Measurements from ENCODE around the gene ADCY2. TPM values are rescaled to one million over a fixed set of nuclear protein-coding genes. Genes with fewer than 3 reads are reported as not detected.

ADCY2 gene
- total RNA-seq, 3 donors from 2014 or later: 1.7 to 14.8 (median 2.2) TPM

DNA sequence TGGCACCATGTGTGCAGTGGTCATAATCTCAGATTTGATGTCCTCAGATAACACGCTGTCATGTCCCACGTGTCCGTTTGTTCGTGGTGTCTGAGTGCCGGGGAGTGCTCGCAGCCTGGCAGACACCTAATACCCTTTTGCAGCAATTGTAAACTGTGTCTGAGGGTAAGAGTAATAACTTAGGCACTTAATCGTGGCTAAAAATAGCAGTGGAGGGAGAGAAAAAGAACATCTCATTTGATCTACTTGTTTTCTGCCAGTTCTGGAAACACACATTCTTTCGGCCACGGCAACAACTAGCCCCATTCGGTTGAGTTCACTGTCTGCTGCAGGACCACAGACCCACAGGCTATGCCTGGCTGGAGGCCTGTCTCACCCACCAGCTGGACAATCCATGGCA lies 16.5 kb downstream of the ADCY2 start:
- no peaks in the 10 kb centered on the region for H3K9me3 ChIP-seq
- TF ChIP-seq, protein P1, sequence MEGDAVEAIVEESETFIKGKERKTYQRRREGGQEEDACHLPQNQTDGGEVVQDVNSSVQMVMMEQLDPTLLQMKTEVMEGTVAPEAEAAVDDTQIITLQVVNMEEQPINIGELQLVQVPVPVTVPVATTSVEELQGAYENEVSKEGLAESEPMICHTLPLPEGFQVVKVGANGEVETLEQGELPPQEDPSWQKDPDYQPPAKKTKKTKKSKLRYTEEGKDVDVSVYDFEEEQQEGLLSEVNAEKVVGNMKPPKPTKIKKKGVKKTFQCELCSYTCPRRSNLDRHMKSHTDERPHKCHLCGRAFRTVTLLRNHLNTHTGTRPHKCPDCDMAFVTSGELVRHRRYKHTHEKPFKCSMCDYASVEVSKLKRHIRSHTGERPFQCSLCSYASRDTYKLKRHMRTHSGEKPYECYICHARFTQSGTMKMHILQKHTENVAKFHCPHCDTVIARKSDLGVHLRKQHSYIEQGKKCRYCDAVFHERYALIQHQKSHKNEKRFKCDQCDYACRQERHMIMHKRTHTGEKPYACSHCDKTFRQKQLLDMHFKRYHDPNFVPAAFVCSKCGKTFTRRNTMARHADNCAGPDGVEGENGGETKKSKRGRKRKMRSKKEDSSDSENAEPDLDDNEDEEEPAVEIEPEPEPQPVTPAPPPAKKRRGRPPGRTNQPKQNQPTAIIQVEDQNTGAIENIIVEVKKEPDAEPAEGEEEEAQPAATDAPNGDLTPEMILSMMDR (IDR thresholded peaks at IDR 0.05): no peak
- intact Hi-C loops (cut with DNase I, micrococcal nuclease): no loop called here
- no peaks in the 10 kb centered on the region for H3K36me3 ChIP-seq (ENCODE audit: low read depth)
- DNase-seq (no peak), ATAC-seq (no peak)
- H3K4me3 ChIP-seq: no peak overlapping the region
- no peaks in the 10 kb centered on the region for H3K4me1 ChIP-seq (ENCODE audit: low read depth)

DNA sequence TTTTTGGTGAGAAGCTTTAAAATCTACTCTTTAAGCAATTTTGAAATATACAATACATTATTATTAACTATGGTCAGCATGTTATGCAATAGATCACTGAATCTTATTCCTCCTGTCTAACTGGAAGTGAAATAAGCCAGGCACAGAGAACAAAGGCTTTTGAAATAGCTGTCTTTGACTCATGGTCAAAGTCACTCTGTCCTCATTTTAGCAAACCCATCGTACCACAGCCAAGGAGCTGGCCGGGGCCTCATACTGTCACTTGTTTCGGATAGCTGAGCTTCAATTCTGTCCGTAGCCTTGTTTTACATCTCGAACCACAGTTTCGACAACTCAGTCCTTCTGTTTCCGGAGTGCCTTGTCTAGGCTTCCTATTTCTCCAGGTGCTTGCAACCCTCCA lies 19.2 kb downstream of the ADCY2 start:
- TF ChIP-seq, protein P1 (IDR thresholded peaks at IDR 0.05): no peak
- no peak for ATAC-seq

DNA sequence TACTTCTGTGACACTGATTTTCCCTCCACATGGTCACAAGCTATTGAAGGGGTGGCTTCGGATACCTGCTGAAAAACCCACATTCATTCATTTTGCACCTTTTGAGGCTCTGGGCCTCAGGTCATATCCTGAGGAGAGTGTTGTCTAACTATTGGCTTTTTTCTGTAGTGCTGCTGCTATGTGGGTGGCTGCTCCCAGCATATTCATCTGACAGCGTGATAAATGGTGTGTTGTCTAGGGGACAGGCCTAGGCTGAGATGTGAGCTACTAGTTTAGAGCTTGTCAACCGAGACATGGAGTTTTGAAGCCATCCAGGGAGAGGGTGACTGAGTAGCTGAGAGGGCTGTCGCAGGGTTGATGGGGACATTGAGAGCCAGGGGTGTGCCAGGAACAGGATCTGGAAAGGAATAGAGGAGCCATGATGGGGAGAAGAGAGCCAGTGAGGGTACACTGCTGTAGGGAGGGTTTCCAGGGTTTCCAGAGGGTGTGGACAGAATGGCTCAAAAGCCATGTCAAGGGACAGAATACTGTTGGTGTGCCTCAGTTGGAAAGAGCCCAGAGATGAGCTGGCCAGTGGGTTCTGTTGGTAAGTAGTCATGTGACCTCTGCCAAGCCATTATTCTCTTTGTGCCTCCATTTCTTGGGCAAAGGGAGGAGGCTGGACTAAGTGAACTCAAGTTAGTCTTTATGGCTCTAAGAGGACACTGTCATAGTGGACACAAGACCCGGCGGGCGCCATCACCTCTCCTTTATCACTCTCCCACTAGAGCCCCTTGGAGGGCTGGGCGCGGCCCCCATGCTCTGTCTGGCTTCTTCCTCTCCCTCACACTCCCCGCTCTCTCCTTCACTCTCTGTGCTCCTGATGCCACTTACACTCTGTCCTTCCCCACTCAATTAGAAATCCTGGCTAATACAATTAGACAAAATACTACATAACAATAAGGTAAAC lies 19.9 kb downstream of the ADCY2 start:
- H3K4me1 ChIP-seq (ENCODE audit: low read depth): no peaks in the 10 kb centered on the region
- no peak for DNase-seq
- H3K4me3 ChIP-seq: no peak overlapping the region
- H3K36me3 ChIP-seq (ENCODE audit: low read depth): no peaks in the 10 kb centered on the region
- TF ChIP-seq, protein P1 (IDR thresholded peaks at IDR 0.05): no peak
- intact Hi-C loops (cut with DNase I, micrococcal nuclease): no loop called here
- H3K9me3 ChIP-seq: no peaks in the 10 kb centered on the region
- no peak for ATAC-seq

More for the DNA sequence above, 19.2 kb downstream of the ADCY2 start:
- no peaks in the 10 kb centered on the region for H3K4me1 ChIP-seq (ENCODE audit: low read depth)
- no peaks in the 10 kb centered on the region for H3K36me3 ChIP-seq (ENCODE audit: low read depth)
- H3K4me3 ChIP-seq: no peak overlapping the region
- intact Hi-C loops (cut with DNase I, micrococcal nuclease): no loop called here
- H3K9me3 ChIP-seq: no peaks in the 10 kb centered on the region
- no peak for DNase-seq

DNA sequence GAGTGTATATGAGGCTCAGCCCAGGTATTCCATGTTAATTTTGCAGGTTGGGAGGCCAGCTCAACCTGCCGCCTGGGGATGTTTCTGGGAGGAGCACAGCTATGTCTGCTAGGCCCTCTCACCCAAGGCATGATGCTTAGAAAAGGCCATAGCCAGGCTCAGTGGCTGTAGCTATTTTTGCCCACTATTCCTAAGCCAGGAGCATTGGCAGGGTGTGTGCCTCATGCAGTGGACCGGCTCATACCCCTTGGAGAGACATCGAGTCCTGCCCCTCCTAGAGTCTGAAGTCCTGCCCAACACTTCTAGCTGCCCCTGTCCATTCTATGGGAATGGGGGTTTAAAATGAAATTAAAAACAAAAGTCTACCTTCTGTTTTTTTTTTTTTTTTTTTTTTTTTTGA lies 22.3 kb downstream of the ADCY2 start:
- ATAC-seq (no peak), DNase-seq (no peak)
- no peaks in the 10 kb centered on the region for H3K9me3 ChIP-seq
- no peaks in the 10 kb centered on the region for H3K4me1 ChIP-seq (ENCODE audit: low read depth)
- TF ChIP-seq, protein P1 (IDR thresholded peaks at IDR 0.05): no peak
- no peak overlapping the region for H3K4me3 ChIP-seq
- intact Hi-C loops (cut with DNase I, micrococcal nuclease): no loop called here
- no peaks in the 10 kb centered on the region for H3K36me3 ChIP-seq (ENCODE audit: low read depth)

DNA sequence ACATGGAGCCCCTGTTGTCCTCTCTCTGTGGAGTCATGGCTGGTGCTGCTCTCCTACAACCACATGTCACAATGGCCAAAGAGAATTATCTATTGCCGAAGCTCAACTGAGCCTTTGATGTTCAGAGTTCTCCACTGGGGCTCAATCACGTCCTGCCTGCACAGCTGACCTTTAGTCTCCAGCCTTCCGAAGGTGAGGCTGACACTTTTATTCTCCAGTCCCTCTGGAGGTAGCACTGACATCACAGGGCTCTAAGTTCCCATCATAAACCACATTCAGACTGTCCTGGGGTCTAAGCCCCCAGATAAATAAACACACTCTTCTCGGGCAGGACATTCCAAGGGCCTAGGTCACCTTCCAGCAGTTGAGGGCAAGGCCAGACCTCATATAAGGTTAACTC lies 23.4 kb downstream of the ADCY2 start:
- Histone ChIP-seq H3K4me1 (ENCODE audit: low read depth) (no peaks in the 10 kb centered on the region), H3K4me3 (no peak overlapping the region), H3K9me3 (no peaks in the 10 kb centered on the region), H3K36me3 (ENCODE audit: low read depth) (no peaks in the 10 kb centered on the region)
- no peak for ATAC-seq
- intact Hi-C loops (cut with DNase I, micrococcal nuclease): no loop called here
- DNase-seq: no peak
- TF ChIP-seq, protein P1 (IDR thresholded peaks at IDR 0.05): no peak

Measured in mucosa of descending colon (tissue), 3 donors.